ENCODE results near the gene ALLC. TPM values are rescaled to one million over a fixed set of nuclear protein-coding genes. Genes with fewer than 3 reads are reported as not detected.

The ALLC gene
- total and polyA plus RNA-seq, 9 of the 15 experiments (the other 6 are each of a cell fraction or from before 2014, with no cell fraction given) = not detected

GRCh38 chr2:3646446-3646845, 11.6 kb upstream of the ALLC start (continued):
- no peak for TF ChIP-seq MGA (IDR thresholded peaks at IDR 0.05)

Data from K562 (cell line).